ENCODE data around the gene LPIN2. TPM values are rescaled to one million over a fixed set of nuclear protein-coding genes. Genes with fewer than 3 reads are reported as not detected.

The LPIN2 gene
- total RNA-seq, 1 experiment from 2014 or later, result 25.3 TPM

DNA sequence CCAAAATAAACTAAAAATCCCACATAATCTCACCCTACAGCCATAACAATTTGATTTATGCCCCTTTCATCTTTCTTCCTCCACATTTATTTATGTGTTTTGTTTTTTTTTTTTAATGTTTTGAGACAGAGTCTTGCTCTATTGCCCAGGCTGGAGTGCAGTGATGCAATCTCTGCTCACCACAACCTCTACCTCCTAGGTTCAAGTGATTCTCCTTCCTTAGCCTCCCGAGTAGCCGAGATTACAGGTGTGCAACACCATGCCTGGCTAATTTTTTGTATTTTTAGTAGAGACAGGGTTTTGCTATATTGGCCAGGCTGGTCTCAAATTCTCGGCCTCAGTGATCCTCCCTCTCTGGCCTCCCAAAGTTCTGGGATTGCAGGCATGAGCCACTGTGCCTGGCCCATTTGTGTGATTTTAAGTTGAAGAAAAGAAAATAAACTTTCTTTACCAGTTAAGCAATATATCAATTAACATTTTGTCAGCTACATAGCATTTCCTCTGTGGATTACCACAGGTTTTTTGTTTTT lies 35.9 kb upstream of the LPIN2 start:
- Histone ChIP-seq H3K36me3 (ENCODE audit: control insufficient read depth, insufficient read depth, low read length) (no peaks in the 10 kb centered on the region; the same call in 1 of the 2 replicates), H3K9me3 (peaks cover 4% of the 10 kb centered on the region; the same call in 1 of the 2 replicates), H3K27me3 (replicated peaks; ENCODE audit: control insufficient read depth, insufficient read depth, low read length) (no peaks in the 10 kb centered on the region), H3K4me3 (ENCODE audit: low read depth, low read length) (no peak overlapping the region), H3K4me1 (peaks cover 29% of the 10 kb centered on the region)
- Mint-ChIP-seq H3K9me3 (ENCODE audit: unreplicated experiment) (peaks cover 11% of the 10 kb centered on the region), H3K27ac (ENCODE audit: unreplicated experiment) (no peak overlapping the region), H3K4me3 (ENCODE audit: unreplicated experiment) (no peak overlapping the region), H3K4me1 (ENCODE audit: low read depth, unreplicated experiment) (peaks cover 23% of the 10 kb centered on the region), H3K36me3 (ENCODE audit: insufficient read depth, unreplicated experiment) (no peaks in the 10 kb centered on the region), H3K27me3 (ENCODE audit: insufficient read depth, unreplicated experiment) (no peaks in the 10 kb centered on the region)
- DNase-seq, result no peak
- BruUV-seq (replicated peaks), result no TSS peak
- POLR2A ChIA-PET, result no interaction called here
- TF ChIP-seq, protein P1, sequence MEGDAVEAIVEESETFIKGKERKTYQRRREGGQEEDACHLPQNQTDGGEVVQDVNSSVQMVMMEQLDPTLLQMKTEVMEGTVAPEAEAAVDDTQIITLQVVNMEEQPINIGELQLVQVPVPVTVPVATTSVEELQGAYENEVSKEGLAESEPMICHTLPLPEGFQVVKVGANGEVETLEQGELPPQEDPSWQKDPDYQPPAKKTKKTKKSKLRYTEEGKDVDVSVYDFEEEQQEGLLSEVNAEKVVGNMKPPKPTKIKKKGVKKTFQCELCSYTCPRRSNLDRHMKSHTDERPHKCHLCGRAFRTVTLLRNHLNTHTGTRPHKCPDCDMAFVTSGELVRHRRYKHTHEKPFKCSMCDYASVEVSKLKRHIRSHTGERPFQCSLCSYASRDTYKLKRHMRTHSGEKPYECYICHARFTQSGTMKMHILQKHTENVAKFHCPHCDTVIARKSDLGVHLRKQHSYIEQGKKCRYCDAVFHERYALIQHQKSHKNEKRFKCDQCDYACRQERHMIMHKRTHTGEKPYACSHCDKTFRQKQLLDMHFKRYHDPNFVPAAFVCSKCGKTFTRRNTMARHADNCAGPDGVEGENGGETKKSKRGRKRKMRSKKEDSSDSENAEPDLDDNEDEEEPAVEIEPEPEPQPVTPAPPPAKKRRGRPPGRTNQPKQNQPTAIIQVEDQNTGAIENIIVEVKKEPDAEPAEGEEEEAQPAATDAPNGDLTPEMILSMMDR (IDR thresholded peaks at IDR 0.05; ENCODE audit: insufficient read depth in 1 of 2, low read depth in 1 of 2, low read length in 1 of 2, severe bottlenecking in 1 of 2, unreplicated experiment in 1 of 2), result no peak
- CTCF ChIA-PET, result no interaction called here
- intact Hi-C loops (cut with micrococcal nuclease; ENCODE audit: unreplicated experiment), result no loop called here

DNA sequence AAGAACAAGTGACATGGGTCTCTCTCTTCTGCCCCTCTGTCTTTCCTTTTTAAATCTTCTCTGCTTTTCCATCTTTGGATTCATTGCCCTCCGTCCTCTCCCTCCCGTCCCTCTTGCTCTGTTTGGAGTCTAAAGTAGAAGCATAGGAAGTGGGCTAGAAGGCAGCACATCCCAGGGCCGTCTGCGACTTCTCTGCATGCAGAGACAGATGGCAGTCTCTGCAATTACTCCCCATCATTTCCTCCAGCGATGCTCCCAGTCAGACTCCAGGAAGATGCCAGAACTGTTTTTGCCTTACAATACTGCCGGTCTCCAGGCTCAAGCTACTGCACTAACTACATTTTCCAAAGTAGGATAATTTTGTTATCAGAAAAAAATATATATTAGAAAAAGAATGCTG lies 35.2 kb upstream of the LPIN2 start:
- TF ChIP-seq, protein P1 (IDR thresholded peaks at IDR 0.05; ENCODE audit: insufficient read depth in 1 of 2, low read depth in 1 of 2, low read length in 1 of 2, severe bottlenecking in 1 of 2, unreplicated experiment in 1 of 2), result no peak
- Mint-ChIP-seq H3K4me1 (ENCODE audit: low read depth, unreplicated experiment) (peaks cover 17% of the 10 kb centered on the region), H3K4me3 (ENCODE audit: unreplicated experiment) (no peak overlapping the region), H3K36me3 (ENCODE audit: insufficient read depth, unreplicated experiment) (no peaks in the 10 kb centered on the region), H3K9me3 (ENCODE audit: unreplicated experiment) (peaks cover 3% of the 10 kb centered on the region), H3K27ac (ENCODE audit: unreplicated experiment) (no peak overlapping the region), H3K27me3 (ENCODE audit: insufficient read depth, unreplicated experiment) (no peaks in the 10 kb centered on the region)
- Histone ChIP-seq H3K36me3 (ENCODE audit: control insufficient read depth, insufficient read depth, low read length) (no peaks in the 10 kb centered on the region; the same call in 1 of the 2 replicates), H3K27me3 (replicated peaks; ENCODE audit: control insufficient read depth, insufficient read depth, low read length) (no peaks in the 10 kb centered on the region), H3K4me3 (ENCODE audit: low read depth, low read length) (no peak overlapping the region), H3K4me1 (peaks cover 29% of the 10 kb centered on the region), H3K9me3 (peaks cover 4% of the 10 kb centered on the region; the same call in 1 of the 2 replicates)
- ChIA-PET POLR2A (no interaction called here), CTCF (no interaction called here)
- intact Hi-C loops (cut with micrococcal nuclease; ENCODE audit: unreplicated experiment), result no loop called here
- no peak for DNase-seq
- BruUV-seq (replicated peaks), result no TSS peak

DNA sequence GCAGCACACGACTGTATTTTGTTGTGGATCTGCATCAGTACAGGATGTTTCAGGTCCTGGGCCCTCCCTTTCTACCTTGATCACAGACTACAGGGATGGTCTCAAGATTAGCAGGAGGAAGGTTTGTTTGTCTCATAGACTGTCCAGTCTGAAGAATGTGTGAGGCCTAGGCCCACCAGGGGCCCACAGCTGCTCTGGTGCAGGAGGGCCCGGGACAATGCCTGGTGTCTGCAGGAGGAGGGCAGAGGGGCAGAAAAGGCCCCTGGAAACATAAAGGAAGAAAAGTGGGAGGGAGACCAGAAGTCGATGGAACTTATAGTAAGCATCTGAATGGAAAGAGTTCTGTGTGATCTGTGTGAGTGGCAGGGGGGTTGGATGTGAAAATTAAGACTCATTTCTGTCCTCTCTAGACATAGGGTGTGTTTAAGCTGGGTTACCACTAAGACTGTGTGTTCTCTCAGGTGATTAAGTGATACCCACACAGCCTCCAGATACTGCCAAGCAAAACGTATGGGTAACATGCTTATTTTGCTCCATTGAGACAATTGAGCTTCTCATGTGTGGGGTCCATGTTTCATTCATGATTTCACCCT lies 33.4 kb upstream of the LPIN2 start:
- no peak for DNase-seq
- TF ChIP-seq, protein P1 (IDR thresholded peaks at IDR 0.05; ENCODE audit: insufficient read depth in 1 of 2, low read depth in 1 of 2, low read length in 1 of 2, severe bottlenecking in 1 of 2, unreplicated experiment in 1 of 2), result no peak
- H3K4me3 ChIP-seq (ENCODE audit: low read depth, low read length), result no peak overlapping the region
- BruUV-seq (replicated peaks), result no TSS peak
- H3K9me3 ChIP-seq, result no peaks in the 10 kb centered on the region
- H3K9me3 Mint-ChIP-seq (ENCODE audit: unreplicated experiment), result no peaks in the 10 kb centered on the region
- H3K27me3 ChIP-seq (replicated peaks; ENCODE audit: control insufficient read depth, insufficient read depth, low read length), result no peaks in the 10 kb centered on the region
- ChIA-PET POLR2A (no interaction called here), CTCF (interaction anchor here (1.0 kb wide), 1 partner anchor 200 kb away, joined by 3 read pairs; no protein-coding TSS in a partner anchor)
- peaks cover 6% of the 10 kb centered on the region for H3K4me1 Mint-ChIP-seq (ENCODE audit: low read depth, unreplicated experiment)
- no peak overlapping the region for H3K27ac Mint-ChIP-seq (ENCODE audit: unreplicated experiment)
- H3K4me3 Mint-ChIP-seq (ENCODE audit: unreplicated experiment), result no peak overlapping the region
- intact Hi-C loops (cut with micrococcal nuclease; ENCODE audit: unreplicated experiment), result no loop called here
- H3K36me3 Mint-ChIP-seq (ENCODE audit: insufficient read depth, unreplicated experiment), result no peaks in the 10 kb centered on the region
- no peaks in the 10 kb centered on the region for H3K27me3 Mint-ChIP-seq (ENCODE audit: insufficient read depth, unreplicated experiment)
- no peaks in the 10 kb centered on the region for H3K36me3 ChIP-seq (ENCODE audit: control insufficient read depth, insufficient read depth, low read length)
- peaks cover 17% of the 10 kb centered on the region for H3K4me1 ChIP-seq

Measured in Caco-2 (cell line).